CD4-positive, alpha-beta T cell (primary cell): Measurements from ENCODE around the gene FBXO24. TPM values are rescaled to one million over a fixed set of nuclear protein-coding genes. Genes with fewer than 3 reads are reported as not detected.

ENCODE experiments used
- ATAC-seq: fragments of 200-7000 bp; cut with Tn5 transposase; one replicate; pipeline ENCODE4 v1.10.0; 2022; ENCODE audit warnings: mild to moderate bottlenecking; ENCODE audit not compliant: poor library complexity
- CTCF ChIA-PET: fragments of 350-600 bp; sonication (Branson Sonifier 250); formaldehyde crosslinking; loops from one replicate; lab custom pipeline; 2021; ENCODE audit warnings: antibody characterized with exemption, inconsistent platforms; lab: Charles Lee
- POLR2A ChIA-PET: fragments of 350-600 bp; sonication (Branson Sonifier 250); formaldehyde crosslinking; loops from one replicate; lab custom pipeline; 2021; ENCODE audit warnings: antibody characterized with exemption, inconsistent platforms; lab: Charles Lee
- DNase-seq, 14 experiments: peaks; one replicate each; pipeline ENCODE4 v3.0.0-alpha.2; 2013 to 2020; ENCODE audit warnings: mixed read lengths in 2 of 14
- H3K27ac ChIP-seq, 2 donors: one replicate each; pipeline versions ENCODE4 v1.5.1 to v1.7.0; 2013; ENCODE audit warnings: low read length in 2 of 2, low read depth in 1 of 2, mild to moderate bottlenecking in 1 of 2
- H3K27me3 ChIP-seq, 2 experiments: 1 replicate in 1 of 2; 2 replicates in 1 of 2; pipeline versions ENCODE4 v1.6.1 to v1.7.0; 2013; ENCODE audit warnings: low read length in 2 of 2, control low read depth in 1 of 2, mild to moderate bottlenecking in 1 of 2, moderate library complexity in 1 of 2; ENCODE audit not compliant: insufficient read depth in 2 of 2, control insufficient read depth in 1 of 2
- H3K36me3 ChIP-seq: one replicate; pipeline ENCODE4 v1.6.1; 2013; ENCODE audit warnings: low read length, control low read depth; ENCODE audit not compliant: insufficient read depth
- H3K4me1 ChIP-seq: one replicate; pipeline ENCODE4 v1.6.1; 2013; ENCODE audit warnings: low read length, control low read depth; ENCODE audit not compliant: insufficient read depth
- H3K4me3 ChIP-seq: one replicate; pipeline ENCODE4 v1.5.1; 2013; ENCODE audit warnings: mild to moderate bottlenecking, low read length, moderate library complexity
- H3K9me3 ChIP-seq, 2 experiments: 1 replicate in 1 of 2; 2 replicates in 1 of 2; pipeline versions ENCODE4 v1.6.1 to v1.7.0; 2013; ENCODE audit warnings: low read length in 2 of 2, mild to moderate bottlenecking in 2 of 2, control low read depth in 1 of 2, moderate library complexity in 1 of 2; ENCODE audit not compliant: control insufficient read depth in 1 of 2, insufficient read depth in 1 of 2
- H3K27ac Mint-ChIP-seq: one replicate; pipeline ENCODE4 v1.8.0; 2020; ENCODE audit warnings: mixed read lengths
- H3K27me3 Mint-ChIP-seq: one replicate; pipeline ENCODE4 v1.8.0; 2021; ENCODE audit warnings: mixed read lengths
- H3K36me3 Mint-ChIP-seq: one replicate; pipeline ENCODE4 v1.8.0; 2021; ENCODE audit warnings: low read depth, mixed read lengths
- H3K4me1 Mint-ChIP-seq: one replicate; pipeline ENCODE4 v1.8.0; 2021; ENCODE audit warnings: low read depth, mixed read lengths
- H3K4me3 Mint-ChIP-seq: one replicate; pipeline ENCODE4 v1.8.0; 2020; ENCODE audit warnings: mild to moderate bottlenecking, mixed read lengths
- H3K9me3 Mint-ChIP-seq: one replicate; pipeline ENCODE4 v1.8.0; 2020; ENCODE audit warnings: mixed read lengths
- CTCF ChIP-seq: fragments of 200-600 bp; IDR thresholded peaks from one replicate; pipeline ENCODE4 v1.8.0; 2022; ENCODE audit warnings: antibody characterized with exemption, mild to moderate bottlenecking
- intact Hi-C, 2 experiments: fragments of 100-400 bp; cut with DNase I in 1 of 2; cut with micrococcal nuclease in 1 of 2; formaldehyde crosslinking; loops; one replicate each; pipeline versions ENCODE4 v1.15.1 to v1.9.0; 2023 to 2025; cut with DNase I, micrococcal nuclease
- total RNA-seq, 174 experiments: library from RNA in 2 of 174; stranded (reverse) in 2 of 174; gene quantifications; one replicate each; pipeline ENCODE4 v1.2.3 and lab custom pipeline; 2021 to 2026

The FBXO24 gene
- total RNA-seq, 2 experiments from 2014 or later: 0.66 to 0.78 TPM

- Histone ChIP-seq H3K27ac (no peak overlapping the region), H3K4me1 (peaks cover 38% of the 10 kb centered on the region), H3K4me3 (no peak overlapping the region), H3K27me3 (no peaks in the 10 kb centered on the region), H3K9me3 (no peaks in the 10 kb centered on the region), H3K36me3 (peaks cover 27% of the 10 kb centered on the region)
- CTCF ChIA-PET: interaction anchor here (1.3 to 2.0 kb wide), 3 partner anchors 17 to 288 kb away, joined by 3 to 4 read pairs (median 4); partner anchors contain the start of gene SLC12A9
- peaks cover 30% of the 10 kb centered on the region for H3K4me1 Mint-ChIP-seq
- POLR2A ChIA-PET: interaction anchor here (0.9 to 6.6 kb wide), 3 partner anchors 20 to 140 kb away, joined by 3 to 92 read pairs (median 4); partner anchors contain the start of genes FBXO24, LRCH4, POP7 and TSC22D4
- no peak for TF ChIP-seq CTCF
- ATAC-seq (no peak), DNase-seq (no peak)
- no peak overlapping the region for H3K27ac Mint-ChIP-seq
- H3K9me3 Mint-ChIP-seq: no peaks in the 10 kb centered on the region
- no peaks in the 10 kb centered on the region for H3K27me3 Mint-ChIP-seq
- no peak overlapping the region for H3K4me3 Mint-ChIP-seq
- intact Hi-C loops: loop anchor here in 1 of 2 experiments (2.0 kb wide), 2 partner anchors 18 to 286 kb away; no protein-coding TSS in a partner anchor
- peaks cover 25% of the 10 kb centered on the region for H3K36me3 Mint-ChIP-seq
Observed at GRCh38 chr7:100565133-100565571, 21.0 kb upstream of the FBXO24 start.

GRCh38 chr7:100566018-100566531 lies 20.1 kb upstream of the FBXO24 start:
- Mint-ChIP-seq H3K36me3 (peaks cover 22% of the 10 kb centered on the region), H3K27me3 (no peaks in the 10 kb centered on the region), H3K4me3 (no peak overlapping the region), H3K4me1 (peaks cover 30% of the 10 kb centered on the region), H3K9me3 (no peaks in the 10 kb centered on the region), H3K27ac (peak overlapping the region; percentile 41)
- no peak for TF ChIP-seq CTCF
- DNase-seq (no peak), ATAC-seq (no peak)
- peaks cover 47% of the 10 kb centered on the region for H3K4me1 ChIP-seq
- POLR2A ChIA-PET: interaction anchor here (0.5 to 6.6 kb wide), 2 partner anchors 19 to 21 kb away, joined by 3 to 92 read pairs; partner anchors contain the start of genes FBXO24 and LRCH4
- peaks cover 23% of the 10 kb centered on the region for H3K36me3 ChIP-seq
- no peaks in the 10 kb centered on the region for H3K27me3 ChIP-seq
- H3K9me3 ChIP-seq: no peaks in the 10 kb centered on the region
- intact Hi-C loops: no loop called here
- H3K27ac ChIP-seq: peak overlapping the region in 1 of 2 donors; percentile 23
- no peak overlapping the region for H3K4me3 ChIP-seq
- CTCF ChIA-PET: interaction anchor here (1.3 kb wide), 1 partner anchor 159 kb away, joined by 4 read pairs; no protein-coding TSS in a partner anchor

GRCh38 chr7:100567031-100567730 lies 18.9 kb upstream of the FBXO24 start:
- H3K36me3 Mint-ChIP-seq: peaks cover 28% of the 10 kb centered on the region
- peak overlapping the region; percentile 42 for H3K27ac Mint-ChIP-seq
- no peaks in the 10 kb centered on the region for H3K27me3 Mint-ChIP-seq
- H3K4me1 Mint-ChIP-seq: peaks cover 38% of the 10 kb centered on the region
- TF ChIP-seq CTCF: no peak
- ATAC-seq (no peak), DNase-seq (no peak)
- Histone ChIP-seq H3K27me3 (no peaks in the 10 kb centered on the region), H3K9me3 (no peaks in the 10 kb centered on the region), H3K27ac (peak overlapping the region; percentile 23 to 34), H3K4me3 (no peak overlapping the region), H3K4me1 (peaks cover 57% of the 10 kb centered on the region), H3K36me3 (peaks cover 24% of the 10 kb centered on the region)
- no peaks in the 10 kb centered on the region for H3K9me3 Mint-ChIP-seq
- ChIA-PET POLR2A (interaction anchor here (6.6 kb wide), 1 partner anchor 18 kb away, joined by 92 read pairs; the partner anchor contains the start of genes FBXO24 and LRCH4), CTCF (interaction anchor here (1.3 kb wide), 1 partner anchor 158 kb away, joined by 4 read pairs; no protein-coding TSS in a partner anchor)
- intact Hi-C loops: no loop called here
- no peak overlapping the region for H3K4me3 Mint-ChIP-seq
